Endothelial cell of umbilical vein (primary cell): ENCODE results near the gene CRABP1. TPM values are rescaled to one million over a fixed set of nuclear protein-coding genes. Genes with fewer than 3 reads are reported as not detected.

Source experiments
- BruUV-seq: library from RNA; stranded (reverse); fragments of 400-500 nt; replicated peaks from 2 replicates; lab custom pipeline; 2021; lab: Mats Ljungman, UMichigan
- CTCF ChIA-PET: fragments of 300-600, 350-600 bp; sonication (Branson Sonifier 250); formaldehyde crosslinking; loops from one replicate; lab custom pipeline; 2021; ENCODE audit warnings: antibody characterized with exemption, inconsistent platforms; lab: Charles Lee
- POLR2A ChIA-PET: fragments of 300-600, 350-600 bp; sonication (Branson Sonifier 250); formaldehyde crosslinking; loops from one replicate; lab custom pipeline; 2021; ENCODE audit warnings: antibody characterized with exemption, inconsistent platforms; lab: Charles Lee
- DNase-seq: peaks from one replicate; pipeline ENCODE4 v3.0.0-alpha.2; 2011; ENCODE audit warnings: low read depth, low spot score
- FAIRE-seq: peaks from 2 replicates; lab custom pipeline; 2011; peaks lifted over from hg19 to GRCh38; lab: Jason Lieb, UNC
- H2AFZ ChIP-seq: 2 replicates; pipeline ENCODE4 v1.6.0; 2012; ENCODE audit warnings: low read depth, low read length, control low read depth, inconsistent platforms
- H3K27ac ChIP-seq: 2 replicates; pipeline ENCODE4 v1.5.1; 2011; ENCODE audit warnings: low read depth, mild to moderate bottlenecking, control low read depth, low read length, moderate library complexity; ENCODE audit not compliant: insufficient read depth
- H3K27me3 ChIP-seq, 2 experiments: 2 replicates each; pipeline versions ENCODE4 v1.6.0 to v1.6.1; 2011; ENCODE audit warnings: low read length in 2 of 2, mixed read lengths in 1 of 2; ENCODE audit not compliant: control insufficient read depth in 2 of 2, insufficient read depth in 2 of 2
- H3K36me3 ChIP-seq, 2 experiments: 2 replicates in 1 of 2; 3 replicates in 1 of 2; pipeline ENCODE4 v1.5.1; 2011; ENCODE audit warnings: low read length in 2 of 2, mild to moderate bottlenecking in 1 of 2, moderate library complexity in 1 of 2; ENCODE audit not compliant: control insufficient read depth in 2 of 2, insufficient read depth in 2 of 2; ENCODE audit errors: extremely low read depth in 1 of 2
- H3K4me1 ChIP-seq: 3 replicates; pipeline ENCODE4 v1.5.1; 2011; ENCODE audit warnings: mild to moderate bottlenecking, low read length; ENCODE audit not compliant: control insufficient read depth, insufficient read depth; ENCODE audit errors: extremely low read depth
- H3K4me2 ChIP-seq: 2 replicates; pipeline ENCODE4 v1.6.1; 2011; ENCODE audit warnings: low read length, control low read depth, mixed read lengths; ENCODE audit not compliant: insufficient read depth
- H3K4me3 ChIP-seq, 3 experiments: fragments of 200-600 bp in 1 of 3; sonication (generic), shearing (Covaris generic) in 1 of 3; replicated peaks in 1 of 3; 2 replicates each; pipeline ENCODE4 v1.5.1; 2011 to 2016; ENCODE audit warnings: control low read depth in 3 of 3, low read length in 3 of 3, mild to moderate bottlenecking in 2 of 3, inconsistent platforms in 1 of 3, low read depth in 1 of 3, moderate library complexity in 1 of 3; ENCODE audit not compliant: insufficient read depth in 1 of 3
- H3K79me2 ChIP-seq: 2 replicates; pipeline ENCODE4 v1.6.0; 2012; ENCODE audit warnings: low read length, inconsistent platforms; ENCODE audit not compliant: control insufficient read depth, insufficient read depth
- H3K9ac ChIP-seq: replicated peaks from 2 replicates; pipeline ENCODE3; 2011; ENCODE audit warnings: low read length, control low read depth; ENCODE audit not compliant: insufficient read depth; ENCODE audit errors: extremely low read depth
- H3K9me1 ChIP-seq: replicated peaks from 3 replicates; pipeline ENCODE4 v1.6.0; 2011; ENCODE audit warnings: mild to moderate bottlenecking, low read length; ENCODE audit not compliant: control insufficient read depth, insufficient read depth; ENCODE audit errors: extremely low read depth
- H3K9me3 ChIP-seq: replicated peaks from 2 replicates; pipeline ENCODE4 v1.5.1; 2012; ENCODE audit warnings: low read length, inconsistent platforms; ENCODE audit not compliant: control insufficient read depth, insufficient read depth
- H4K20me1 ChIP-seq: replicated peaks from 2 replicates; pipeline ENCODE3; 2011; ENCODE audit warnings: mild to moderate bottlenecking, low read length; ENCODE audit not compliant: control insufficient read depth, insufficient read depth; ENCODE audit errors: extremely low read depth
- EZH2 ChIP-seq: IDR thresholded peaks from 2 replicates; pipeline ENCODE4 v1.6.1; 2012; ENCODE audit warnings: borderline replicate concordance, low read depth, mild to moderate bottlenecking, moderate library complexity, low read length, inconsistent platforms; ENCODE audit not compliant: severe bottlenecking
- FOS ChIP-seq: IDR thresholded peaks from 2 replicates; pipeline ENCODE4 v1.6.1; 2011; ENCODE audit warnings: mild to moderate bottlenecking, low read length, moderate library complexity, borderline replicate concordance; ENCODE audit not compliant: insufficient read depth
- GATA2 ChIP-seq: IDR thresholded peaks from 2 replicates; pipeline ENCODE4 v1.7.0; 2011; ENCODE audit warnings: low read depth, mild to moderate bottlenecking, moderate library complexity, mixed read lengths, low read length; ENCODE audit not compliant: insufficient read length, insufficient read depth
- JUN ChIP-seq: IDR thresholded peaks from 2 replicates; pipeline ENCODE4 v1.6.1; 2011; ENCODE audit warnings: borderline replicate concordance, low read depth; ENCODE audit not compliant: insufficient read length, insufficient read depth
- MYC ChIP-seq: IDR thresholded peaks from one replicate; pipeline ENCODE4 v1.6.1; 2011; ENCODE audit warnings: mild to moderate bottlenecking, low read depth, low read length
- POLR2A ChIP-seq: IDR thresholded peaks from 2 replicates; pipeline ENCODE4 v1.6.1; 2012; ENCODE audit warnings: low read depth, mild to moderate bottlenecking, control low read depth, low read length
- POLR2AphosphoS5 ChIP-seq: IDR thresholded peaks from 2 replicates; pipeline ENCODE4 v1.6.1; 2012; ENCODE audit warnings: low read depth, mild to moderate bottlenecking, control low read depth, low read length, moderate library complexity; ENCODE audit not compliant: insufficient read depth
- dilution Hi-C: fragments of 300-500 bp; cut with MboI; formaldehyde crosslinking; loops from one replicate; pipeline ENCODE4 v1.15.0; 2019; ENCODE audit warnings: low sequenced_read_pairs; ENCODE audit not compliant: extremely low pct_ligation_motif_present
- intact Hi-C: fragments of 100-400 bp; cut with micrococcal nuclease; formaldehyde crosslinking; loops from one replicate; pipeline ENCODE4 v1.10.0; 2022
- polyA plus RNA-seq, 4 experiments: library from polyadenylated mRNA; depleted of rRNA in 3 of 4; stranded (reverse) in 3 of 4; unstranded in 1 of 4; fragments of >200 nt; gene quantifications; 2 replicates each; pipeline versions ENCODE4 v1.2.1 to v1.2.3, GENCODE V29; 2011 to 2012; ENCODE audit warnings: missing spikeins in 1 of 4
- total RNA-seq: library from RNA; stranded (reverse); gene quantifications from 2 replicates; pipeline ENCODE4 v1.2.3, GENCODE V29; 2021
- TF ChIP-seq, protein P1 (sequence below): IDR thresholded peaks from 2 replicates; pipeline ENCODE4 v1.6.1; 2011; ENCODE audit not compliant: insufficient read depth, insufficient read length
- TF ChIP-seq, protein P2 (sequence below), 2 donors: IDR thresholded peaks; 1 replicate in 1 of 2; 2 replicates in 1 of 2; pipeline ENCODE4 v1.5.1; 2011; ENCODE audit warnings: low read length in 2 of 2, mild to moderate bottlenecking in 2 of 2, moderate library complexity in 2 of 2, control low read depth in 1 of 2, inconsistent platforms in 1 of 2, low read depth in 1 of 2; ENCODE audit not compliant: insufficient read depth in 1 of 2; ENCODE audit errors: extremely low read depth in 1 of 2

CRABP1 gene
- total and polyA plus RNA-seq, 2 donors (not counting 3 experiments of a cell fraction or from before 2014, with no cell fraction given), result 0.11 TPM; not detected in 1

DNA sequence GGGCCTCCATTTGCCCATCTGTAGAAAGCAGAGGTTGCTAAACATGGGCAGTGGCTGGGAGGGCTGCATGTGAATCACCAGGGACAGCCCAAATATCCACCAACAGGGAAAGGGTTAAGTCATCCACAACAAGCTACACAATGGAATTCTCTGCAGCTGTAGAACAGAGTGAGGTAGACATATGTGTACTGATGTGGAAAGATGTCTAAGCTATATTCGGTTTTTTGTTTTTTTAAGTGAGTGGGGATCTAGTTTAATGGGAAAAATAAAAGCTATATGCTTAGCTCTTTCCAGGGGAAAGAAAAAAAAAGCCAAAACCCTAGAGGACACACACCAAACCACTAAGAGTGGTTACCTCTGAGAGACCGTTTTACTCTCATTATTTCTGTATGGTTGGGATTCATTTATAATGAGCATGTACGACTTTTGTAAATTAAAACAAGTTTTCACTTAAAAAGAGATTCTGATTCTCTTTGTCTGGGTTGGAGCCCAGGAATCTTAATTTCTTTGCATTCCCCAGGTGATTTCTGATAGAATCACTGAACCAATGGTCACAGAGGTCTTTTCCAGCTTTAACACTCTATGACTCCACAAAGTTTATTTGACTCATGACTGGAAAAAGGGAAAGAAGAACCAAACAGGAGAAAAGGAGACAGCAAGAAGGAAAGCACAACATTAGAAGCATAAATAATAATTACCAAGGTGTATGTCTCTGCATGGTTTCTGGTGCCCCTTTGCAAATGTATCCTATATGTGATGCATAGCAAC, 19.1 kb downstream of the CRABP1 start:
- H3K36me3 ChIP-seq, result no peaks in the 10 kb centered on the region
- H3K9me3 ChIP-seq, result no peaks in the 10 kb centered on the region
- H3K9me1 ChIP-seq, result no peaks in the 10 kb centered on the region
- FAIRE-seq, result no peak
- no peak overlapping the region for H3K27ac ChIP-seq
- H3K27me3 ChIP-seq, result peaks cover 5 to 13% of the 10 kb centered on the region in 2 experiments
- ChIA-PET CTCF (interaction anchor here (1.0 to 1.1 kb wide), 2 partner anchors 51 to 64 kb away, joined by 3 read pairs; no protein-coding TSS in a partner anchor), POLR2A (no interaction called here)
- H4K20me1 ChIP-seq, result no peaks in the 10 kb centered on the region
- dilution Hi-C loops, result no loop called here
- no peak overlapping the region for H3K4me3 ChIP-seq
- H3K4me2 ChIP-seq, result no peak overlapping the region
- no peak overlapping the region for H2AFZ ChIP-seq
- no peaks in the 10 kb centered on the region for H3K4me1 ChIP-seq
- no peak for DNase-seq
- intact Hi-C loops, result no loop called here
- TF ChIP-seq JUN, result no peak
- no peak for TF ChIP-seq GATA2
- TF ChIP-seq POLR2AphosphoS5, result no peak
- no peak for TF ChIP-seq MYC
- TF ChIP-seq FOS, result no peak
- TF ChIP-seq, protein P1, sequence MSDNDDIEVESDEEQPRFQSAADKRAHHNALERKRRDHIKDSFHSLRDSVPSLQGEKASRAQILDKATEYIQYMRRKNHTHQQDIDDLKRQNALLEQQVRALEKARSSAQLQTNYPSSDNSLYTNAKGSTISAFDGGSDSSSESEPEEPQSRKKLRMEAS, result no peak
- no peak for TF ChIP-seq POLR2A
- no peak for TF ChIP-seq EZH2
- TF ChIP-seq, protein P2, sequence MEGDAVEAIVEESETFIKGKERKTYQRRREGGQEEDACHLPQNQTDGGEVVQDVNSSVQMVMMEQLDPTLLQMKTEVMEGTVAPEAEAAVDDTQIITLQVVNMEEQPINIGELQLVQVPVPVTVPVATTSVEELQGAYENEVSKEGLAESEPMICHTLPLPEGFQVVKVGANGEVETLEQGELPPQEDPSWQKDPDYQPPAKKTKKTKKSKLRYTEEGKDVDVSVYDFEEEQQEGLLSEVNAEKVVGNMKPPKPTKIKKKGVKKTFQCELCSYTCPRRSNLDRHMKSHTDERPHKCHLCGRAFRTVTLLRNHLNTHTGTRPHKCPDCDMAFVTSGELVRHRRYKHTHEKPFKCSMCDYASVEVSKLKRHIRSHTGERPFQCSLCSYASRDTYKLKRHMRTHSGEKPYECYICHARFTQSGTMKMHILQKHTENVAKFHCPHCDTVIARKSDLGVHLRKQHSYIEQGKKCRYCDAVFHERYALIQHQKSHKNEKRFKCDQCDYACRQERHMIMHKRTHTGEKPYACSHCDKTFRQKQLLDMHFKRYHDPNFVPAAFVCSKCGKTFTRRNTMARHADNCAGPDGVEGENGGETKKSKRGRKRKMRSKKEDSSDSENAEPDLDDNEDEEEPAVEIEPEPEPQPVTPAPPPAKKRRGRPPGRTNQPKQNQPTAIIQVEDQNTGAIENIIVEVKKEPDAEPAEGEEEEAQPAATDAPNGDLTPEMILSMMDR (IDR thresholded peaks at IDR 0.05; ENCODE audit: extremely low read depth in 1 of 2, insufficient read depth in 1 of 2, low read depth in 1 of 2, low read length in 2 of 2), result no peak
- no TSS peak for BruUV-seq
- H3K79me2 ChIP-seq, result no peaks in the 10 kb centered on the region
- no peak overlapping the region for H3K9ac ChIP-seq
